ENCODE measurements around the gene DBF4B. TPM values are rescaled to one million over a fixed set of nuclear protein-coding genes. Genes with fewer than 3 reads are reported as not detected.
A peak's percentile ranks its signal among the peaks of the same experiment; 100 is the strongest.

DBF4B gene
- total and polyA plus RNA-seq, 8 donors: 5.6 to 18.8 (median 15.9) TPM

- no peak overlapping the region for H3K4me3 ChIP-seq
- intact Hi-C loops (cut with DNase I): no loop called here
Observed at GRCh38 chr17:44782326-44782850, 73.9 kb downstream of the DBF4B start.

GRCh38 chr17:44785921-44786320 lies 77.5 kb downstream of the DBF4B start:
- intact Hi-C loops (cut with DNase I): no loop called here
- DNase-seq (peak in 1 of 4 donors; percentile 66), ATAC-seq (peak; percentile 82)
- Histone ChIP-seq H3K9me3 (no peaks in the 10 kb centered on the region), H3K27ac (no peak overlapping the region), H3K36me3 (no peaks in the 10 kb centered on the region), H3K27me3 (no peaks in the 10 kb centered on the region), H3K4me1 (peaks cover 12 to 16% of the 10 kb centered on the region in 2 donors), H3K4me3 (no peak overlapping the region)
- TF ChIP-seq CTCF (IDR thresholded peaks at IDR 0.05): no peak

More at GRCh38 chr17:44782326-44782850, 73.9 kb downstream of the DBF4B start:
- no peak for DNase-seq
- Histone ChIP-seq H3K27me3 (peaks cover 0 to 22% of the 10 kb centered on the region in 2 donors), H3K36me3 (no peaks in the 10 kb centered on the region), H3K27ac (peak overlapping the region; percentile 56 to 76), H3K9me3 (no peaks in the 10 kb centered on the region), H3K4me1 (peaks cover 15 to 29% of the 10 kb centered on the region in 2 donors)
- TF ChIP-seq CTCF (IDR thresholded peaks at IDR 0.05): no peak
- ATAC-seq: no peak

- TF ChIP-seq CTCF (IDR thresholded peaks at IDR 0.05): no peak
- Histone ChIP-seq H3K4me1 (peaks cover 11 to 12% of the 10 kb centered on the region in 2 donors), H3K4me3 (no peak overlapping the region), H3K36me3 (no peaks in the 10 kb centered on the region), H3K27me3 (no peaks in the 10 kb centered on the region), H3K27ac (no peak overlapping the region), H3K9me3 (no peaks in the 10 kb centered on the region)
- DNase-seq (peak in 3 of 4 donors; percentile 37 to 60 (median 37)), ATAC-seq (peak; percentile 77)
- intact Hi-C loops (cut with DNase I): no loop called here
Observed at GRCh38 chr17:44786551-44787081, 78.2 kb downstream of the DBF4B start.

- H3K4me1 ChIP-seq: peaks cover 11 to 12% of the 10 kb centered on the region in 2 donors
- peak; percentile 12 for ATAC-seq
- no peaks in the 10 kb centered on the region for H3K36me3 ChIP-seq
- intact Hi-C loops (cut with DNase I): no loop called here
- no peaks in the 10 kb centered on the region for H3K9me3 ChIP-seq
- TF ChIP-seq CTCF (IDR thresholded peaks at IDR 0.05): no peak
- H3K27me3 ChIP-seq: no peaks in the 10 kb centered on the region
- H3K4me3 ChIP-seq: no peak overlapping the region
- no peak overlapping the region for H3K27ac ChIP-seq
- DNase-seq: peak in 1 of 4 donors; percentile 70
Observed at GRCh38 chr17:44787271-44787940, 78.9 kb downstream of the DBF4B start.

- Histone ChIP-seq H3K4me3 (no peak overlapping the region), H3K36me3 (no peaks in the 10 kb centered on the region), H3K9me3 (no peaks in the 10 kb centered on the region), H3K27me3 (no peaks in the 10 kb centered on the region), H3K27ac (no peak overlapping the region), H3K4me1 (peaks cover 11 to 12% of the 10 kb centered on the region in 2 donors)
- DNase-seq (peak in 1 of 4 donors; percentile 43), ATAC-seq (no peak)
- no peak for TF ChIP-seq CTCF (IDR thresholded peaks at IDR 0.05)
- intact Hi-C loops (cut with DNase I): no loop called here
Observed at GRCh38 chr17:44788139-44788538, 79.7 kb downstream of the DBF4B start.

Data from left lung (tissue), 10 donors.